Activated gamma-delta T cell treated with Interleukin-2 at 50 U/mL for 16 hours (primary cell): ENCODE data around the gene TMEM17.

ENCODE experiments used
- DNase-seq: peaks from one replicate; pipeline ENCODE4 v3.0.0-alpha.2; 2020

Gene TMEM17

GRCh38 chr2:62506421-62506750 is 391 bp upstream of the TMEM17 start:
- DNase-seq, result no peak

- no peak for DNase-seq
Observed at GRCh38 chr2:62505109-62505749, 766 bp downstream of the TMEM17 start.

GRCh38 chr2:62504657-62505056 is 1.3 kb downstream of the TMEM17 start:
- DNase-seq, result no peak

- no peak for DNase-seq
Observed at GRCh38 chr2:62501794-62502500, 4.0 kb downstream of the TMEM17 start.

- no peak for DNase-seq
Observed at GRCh38 chr2:62501069-62501468, 4.9 kb downstream of the TMEM17 start.

- DNase-seq, result no peak
Observed at GRCh38 chr2:62499430-62500060, 6.5 kb downstream of the TMEM17 start.

- no peak for DNase-seq
Observed at GRCh38 chr2:62498739-62499138, 7.3 kb downstream of the TMEM17 start.

- DNase-seq, result no peak
Observed at GRCh38 chr2:62495761-62496160, 10.2 kb downstream of the TMEM17 start.

GRCh38 chr2:62492048-62492447 is 13.9 kb downstream of the TMEM17 start:
- no peak for DNase-seq

- no peak for DNase-seq
Observed at GRCh38 chr2:62489702-62490101, 16.3 kb downstream of the TMEM17 start.

GRCh38 chr2:62489162-62489561 is 16.8 kb downstream of the TMEM17 start:
- no peak for DNase-seq

- DNase-seq, result no peak
Observed at GRCh38 chr2:62486439-62486765, 19.6 kb downstream of the TMEM17 start.

GRCh38 chr2:62485761-62486438 is 20.1 kb downstream of the TMEM17 start:
- no peak for DNase-seq

- DNase-seq, result no peak
Observed at GRCh38 chr2:62482558-62483352, 23.2 kb downstream of the TMEM17 start.

GRCh38 chr2:62479917-62480316 is 26.1 kb downstream of the TMEM17 start:
- no peak for DNase-seq

- DNase-seq, result no peak
Observed at GRCh38 chr2:62478093-62478580, 27.9 kb downstream of the TMEM17 start.

GRCh38 chr2:62477573-62477972 is 28.4 kb downstream of the TMEM17 start:
- DNase-seq, result no peak

- DNase-seq, result no peak
Observed at GRCh38 chr2:62475172-62476011, 30.6 kb downstream of the TMEM17 start.

GRCh38 chr2:62474176-62474575 is 31.8 kb downstream of the TMEM17 start:
- DNase-seq, result no peak

- no peak for DNase-seq
Observed at GRCh38 chr2:62473246-62473827, 32.7 kb downstream of the TMEM17 start.

GRCh38 chr2:62472312-62472711 is 33.7 kb downstream of the TMEM17 start:
- DNase-seq, result no peak

- no peak for DNase-seq
Observed at GRCh38 chr2:62471816-62472215, 34.2 kb downstream of the TMEM17 start.
